AG10803 (cell line): Measurements from ENCODE around the gene FMNL3.

Source experiments
- DNase-seq: peaks from one replicate; pipeline ENCODE4 v3.0.0; 2010; ENCODE audit warnings: low read depth
- H3K4me3 ChIP-seq: 2 replicates; pipeline ENCODE4 v1.5.1; 2011; ENCODE audit warnings: mild to moderate bottlenecking, low read length, control low read depth
- TF ChIP-seq, protein P1 (sequence below): conservative IDR thresholded peaks from 2 replicates; pipeline ENCODE4 v1.5.1; 2011; ENCODE audit warnings: mild to moderate bottlenecking, low read length, control low read depth, inconsistent platforms

The FMNL3 gene

DNA sequence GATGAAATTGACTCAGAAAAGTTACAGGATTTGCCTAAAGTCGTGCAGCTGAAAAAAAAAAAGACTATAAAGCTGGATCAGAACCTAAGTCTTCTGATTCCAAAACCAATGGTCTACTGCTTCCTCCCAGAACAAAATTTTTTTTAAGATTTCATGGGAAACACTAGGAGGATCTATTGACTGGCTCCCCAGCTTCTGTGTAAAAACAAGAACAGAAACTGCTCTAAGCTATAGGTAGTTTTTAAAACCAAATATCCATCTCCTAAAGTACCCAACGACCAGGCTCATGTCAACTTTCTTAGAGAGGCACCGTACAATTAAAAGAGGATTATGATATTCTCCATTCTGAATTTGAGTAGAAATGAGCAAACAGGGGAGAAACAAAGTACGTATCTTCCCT is 9.4 kb downstream of the FMNL3 start:
- TF ChIP-seq, protein P1, sequence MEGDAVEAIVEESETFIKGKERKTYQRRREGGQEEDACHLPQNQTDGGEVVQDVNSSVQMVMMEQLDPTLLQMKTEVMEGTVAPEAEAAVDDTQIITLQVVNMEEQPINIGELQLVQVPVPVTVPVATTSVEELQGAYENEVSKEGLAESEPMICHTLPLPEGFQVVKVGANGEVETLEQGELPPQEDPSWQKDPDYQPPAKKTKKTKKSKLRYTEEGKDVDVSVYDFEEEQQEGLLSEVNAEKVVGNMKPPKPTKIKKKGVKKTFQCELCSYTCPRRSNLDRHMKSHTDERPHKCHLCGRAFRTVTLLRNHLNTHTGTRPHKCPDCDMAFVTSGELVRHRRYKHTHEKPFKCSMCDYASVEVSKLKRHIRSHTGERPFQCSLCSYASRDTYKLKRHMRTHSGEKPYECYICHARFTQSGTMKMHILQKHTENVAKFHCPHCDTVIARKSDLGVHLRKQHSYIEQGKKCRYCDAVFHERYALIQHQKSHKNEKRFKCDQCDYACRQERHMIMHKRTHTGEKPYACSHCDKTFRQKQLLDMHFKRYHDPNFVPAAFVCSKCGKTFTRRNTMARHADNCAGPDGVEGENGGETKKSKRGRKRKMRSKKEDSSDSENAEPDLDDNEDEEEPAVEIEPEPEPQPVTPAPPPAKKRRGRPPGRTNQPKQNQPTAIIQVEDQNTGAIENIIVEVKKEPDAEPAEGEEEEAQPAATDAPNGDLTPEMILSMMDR: no peak
- DNase-seq: no peak
- no peak overlapping the region for H3K4me3 ChIP-seq

DNA sequence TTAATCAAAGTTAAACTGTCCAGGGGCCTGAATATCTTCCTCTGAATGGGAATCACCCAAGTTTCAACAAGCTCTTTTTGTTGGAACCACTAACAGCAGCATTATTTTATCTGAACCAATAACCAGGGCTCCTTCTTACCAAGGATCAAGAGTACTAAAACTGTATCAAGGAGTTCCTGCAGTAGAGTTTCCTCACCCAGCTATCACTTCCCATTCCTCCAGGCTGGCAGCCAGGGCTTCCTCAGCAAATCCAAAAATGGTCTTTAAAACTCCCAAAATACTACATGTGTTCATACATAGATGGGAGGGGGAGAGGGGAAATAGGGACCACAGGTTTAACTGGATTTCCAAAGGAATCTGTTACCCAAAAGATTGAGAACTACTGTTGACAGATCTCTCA is 10.5 kb downstream of the FMNL3 start:
- DNase-seq: no peak
- H3K4me3 ChIP-seq: no peak overlapping the region
- TF ChIP-seq, protein P1: no peak

DNA sequence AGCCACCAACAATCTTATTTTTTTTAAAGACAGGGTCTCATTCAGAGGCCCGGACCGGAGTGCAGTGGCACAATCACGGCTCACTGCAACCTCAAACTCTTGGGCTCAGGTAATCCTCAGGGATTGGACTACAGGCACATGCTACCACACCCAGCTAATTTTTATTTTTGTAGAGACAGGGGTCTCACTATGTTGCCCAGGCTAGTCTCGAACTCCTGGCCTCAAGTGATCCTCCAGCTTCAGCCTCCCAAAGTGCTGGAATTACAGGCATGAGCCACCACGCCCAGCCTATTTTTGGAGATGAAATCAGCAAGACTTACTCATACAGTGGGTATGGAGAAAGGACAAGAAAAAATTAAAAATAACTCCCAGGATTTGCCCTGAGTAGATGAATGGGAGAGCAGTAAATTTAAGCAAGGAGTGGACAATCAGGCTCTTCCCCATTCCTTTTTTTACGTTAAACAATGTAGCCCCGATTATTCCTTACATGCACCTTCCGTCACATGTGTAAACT is 13.2 kb downstream of the FMNL3 start:
- no peak overlapping the region for H3K4me3 ChIP-seq
- peak; percentile 49 for DNase-seq
- TF ChIP-seq, protein P1: no peak

DNA sequence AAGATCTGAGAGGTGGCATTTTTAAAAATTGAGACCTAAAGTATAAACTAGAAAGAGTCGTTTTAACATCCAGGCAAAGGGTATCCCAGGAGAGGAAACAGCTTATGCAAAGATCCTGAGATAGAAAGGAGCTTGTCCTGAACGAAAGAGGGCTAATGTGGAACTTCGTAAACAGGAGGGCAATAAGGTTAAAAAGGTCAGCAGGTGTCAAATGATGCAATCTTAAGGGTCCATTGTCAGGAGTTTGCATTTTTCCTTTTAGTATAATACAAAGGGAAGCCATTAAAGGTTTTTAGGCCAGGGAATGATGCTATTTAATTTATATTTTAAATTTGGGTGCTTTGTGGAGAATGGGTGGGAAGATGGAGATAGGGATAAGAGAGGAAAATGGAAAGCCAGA is 14.4 kb downstream of the FMNL3 start:
- no peak overlapping the region for H3K4me3 ChIP-seq
- TF ChIP-seq, protein P1: no peak
- DNase-seq: no peak

DNA sequence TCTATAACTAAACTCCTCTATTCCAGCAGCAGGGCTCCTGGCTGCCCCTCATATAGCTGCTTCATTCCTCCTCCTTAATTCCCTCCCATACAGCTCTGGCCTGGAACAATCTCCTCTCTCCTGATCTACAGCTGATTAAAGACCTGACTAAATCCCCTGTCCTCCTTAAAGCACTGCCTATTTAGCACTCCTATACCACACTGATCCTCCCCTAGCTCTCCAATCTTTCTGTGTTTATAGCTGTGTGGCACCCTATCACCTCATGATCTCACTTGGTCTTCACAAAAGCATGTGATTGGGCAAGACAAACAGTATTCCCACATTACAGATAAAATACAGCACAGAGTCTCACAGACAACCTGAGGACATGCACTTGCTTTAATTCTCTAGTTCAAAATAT is 17.4 kb downstream of the FMNL3 start:
- TF ChIP-seq, protein P1: no peak
- no peak overlapping the region for H3K4me3 ChIP-seq
- DNase-seq: no peak

DNA sequence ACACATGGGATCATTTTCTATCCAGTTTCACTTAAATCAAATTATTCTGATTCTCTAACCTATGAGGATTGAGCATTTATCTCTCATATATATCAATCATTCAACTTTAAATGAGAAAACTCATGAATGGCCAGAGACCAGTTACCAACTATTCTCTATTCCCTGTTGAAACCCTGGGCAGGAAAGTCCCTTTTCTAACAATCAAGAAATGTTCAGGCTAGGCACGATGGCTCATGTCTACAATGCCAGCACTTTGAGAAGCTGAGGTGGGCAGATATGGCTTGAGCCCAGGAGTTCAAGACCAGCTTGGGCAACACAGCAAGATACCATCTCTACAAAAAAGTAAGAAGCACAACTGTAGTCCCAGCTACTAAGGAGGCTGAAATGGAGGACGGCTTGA is 18.0 kb downstream of the FMNL3 start:
- TF ChIP-seq, protein P1: no peak
- no peak overlapping the region for H3K4me3 ChIP-seq
- no peak for DNase-seq

DNA sequence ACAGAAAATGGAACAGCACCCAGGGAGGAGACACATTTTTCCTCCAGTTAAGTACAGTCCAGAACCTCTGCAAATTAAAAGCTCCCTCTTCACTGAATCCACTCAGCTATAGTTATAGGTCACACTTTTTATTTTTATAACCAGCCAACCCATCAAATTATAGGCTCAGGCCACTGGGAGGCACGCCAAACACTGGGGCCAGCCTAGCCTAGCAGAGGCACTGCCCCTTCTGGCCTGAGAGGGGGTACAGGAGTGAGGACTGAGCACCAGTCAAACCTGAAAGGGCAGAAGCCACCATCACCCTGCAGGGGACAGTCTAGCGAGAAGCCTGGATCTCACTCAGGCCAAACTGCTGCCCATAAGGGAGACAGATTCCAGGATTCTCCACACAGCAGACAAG is 19.3 kb downstream of the FMNL3 start:
- TF ChIP-seq, protein P1: no peak
- no peak overlapping the region for H3K4me3 ChIP-seq
- no peak for DNase-seq
